GM18858 (cell line): ENCODE results near the gene MBOAT1.

ENCODE experiments used
- ATAC-seq: cut with Tn5 transposase; IDR thresholded peaks from one replicate; pipeline ENCODE4 v1.9.1; 2021; ENCODE audit not compliant: unreplicated experiment

MBOAT1 gene

DNA sequence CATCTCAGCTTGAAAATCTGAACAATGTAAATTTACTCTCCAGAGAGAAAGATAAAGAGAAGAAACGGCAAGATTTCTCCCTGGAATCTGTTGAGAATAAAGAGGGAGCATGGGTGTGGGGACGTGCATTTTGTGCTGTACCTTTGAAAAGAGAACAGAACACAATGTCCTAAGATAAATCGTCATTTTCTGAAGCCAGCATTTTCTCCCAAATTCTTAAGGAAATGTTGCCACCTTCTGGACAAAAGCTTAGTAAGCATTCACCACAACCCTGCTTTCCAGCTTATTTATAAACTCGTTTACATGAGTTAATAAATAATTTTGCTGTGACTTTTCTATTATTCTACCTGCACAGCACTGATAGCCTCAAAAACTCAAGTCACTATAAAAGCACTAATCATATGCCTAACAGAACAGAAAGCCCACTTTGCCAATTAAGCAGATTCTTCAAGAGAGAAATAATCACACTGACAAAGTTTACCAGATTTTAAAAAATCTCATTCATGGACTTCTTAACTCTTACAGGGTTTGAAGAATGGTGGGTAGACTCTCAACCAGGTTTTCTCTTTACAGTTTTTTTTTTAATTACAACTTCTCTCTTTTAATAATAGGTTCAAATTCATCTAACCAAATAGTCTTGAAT is 155.8 kb downstream of the MBOAT1 start:
- peak; percentile 42 for ATAC-seq

DNA sequence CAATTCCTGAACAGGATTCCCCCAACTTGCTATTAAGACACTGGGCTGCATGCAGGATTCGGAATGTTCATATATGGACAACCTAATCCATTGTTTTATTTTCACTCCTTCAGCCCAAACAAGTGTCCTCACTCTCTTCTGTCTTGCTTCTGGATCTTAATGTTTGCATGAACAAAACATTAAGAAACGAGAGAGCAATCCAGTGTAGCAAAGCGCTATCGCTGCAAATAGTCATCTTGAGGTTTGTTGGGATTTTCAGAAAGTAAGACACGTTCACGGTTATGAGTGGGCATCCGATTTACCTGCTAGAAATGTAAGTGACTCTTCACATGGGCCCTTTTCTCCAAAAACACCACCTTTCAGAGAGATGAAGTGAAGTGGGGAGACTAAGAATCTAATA is 156.4 kb downstream of the MBOAT1 start:
- ATAC-seq, result no peak
